Tibial nerve (tissue), 4 donors: ENCODE results near the gene CPN1. TPM values are rescaled to one million over a fixed set of nuclear protein-coding genes. Genes with fewer than 3 reads are reported as not detected.

Experiments used
- DNase-seq, 2 donors: peaks; one replicate each; pipeline ENCODE4 v3.0.0-alpha.2; 2019; ENCODE audit warnings: low spot score in 2 of 2
- H3K27ac ChIP-seq, 4 donors: fragments of 200-600 bp; sonication (generic) in 3 of 4; one replicate each; pipeline ENCODE4 v1.5.1; 2017 to 2019; ENCODE audit warnings: mild to moderate bottlenecking in 1 of 4
- H3K27me3 ChIP-seq, 2 donors: fragments of 200-600 bp; sonication (generic) in 1 of 2; one replicate each; pipeline versions ENCODE4 v1.5.1 to v1.6.0; 2017 to 2019
- H3K36me3 ChIP-seq, 3 donors: fragments of 200-600 bp; sonication (generic); one replicate each; pipeline ENCODE4 v1.5.1; 2018 to 2019
- H3K4me1 ChIP-seq, 4 donors: fragments of 200-600 bp; sonication (generic) in 3 of 4; one replicate each; pipeline ENCODE4 v1.5.1; 2017 to 2019
- H3K4me3 ChIP-seq, 4 donors: fragments of 200-600 bp; sonication (generic) in 3 of 4; one replicate each; pipeline ENCODE4 v1.5.1; 2017 to 2019; ENCODE audit warnings: mild to moderate bottlenecking in 1 of 4, moderate library complexity in 1 of 4
- H3K9me3 ChIP-seq, 4 donors: fragments of 200-600 bp; sonication (generic) in 3 of 4; one replicate each; pipeline ENCODE4 v1.5.1; 2017 to 2019
- CTCF ChIP-seq, 5 experiments: fragments of 200-600 bp in 3 of 5; fragments of 450-650 bp in 2 of 5; sonication (generic) in 3 of 5; IDR thresholded peaks; one replicate each; pipeline ENCODE4 v1.5.1; 2016 to 2019; ENCODE audit warnings: antibody characterized with exemption in 5 of 5, mild to moderate bottlenecking in 3 of 5, moderate library complexity in 2 of 5
- EP300 ChIP-seq, 2 donors: sonication (generic); formaldehyde crosslinking; IDR thresholded peaks; one replicate each; pipeline ENCODE4 v1.6.1; 2017; ENCODE audit warnings: antibody characterized with exemption in 2 of 2, mild to moderate bottlenecking in 1 of 2
- POLR2A ChIP-seq, 2 donors: fragments of 450-650 bp; IDR thresholded peaks; one replicate each; pipeline ENCODE4 v1.6.1; 2017; ENCODE audit warnings: antibody characterized with exemption in 2 of 2, mild to moderate bottlenecking in 2 of 2, moderate library complexity in 2 of 2
- WGBS, 2 donors: methylation state at CpG; one replicate each; pipeline ENCODE4 v1.1.5; 2018; 5-methylcytosine and 5-hydroxymethylcytosine counted together
- total RNA-seq, 4 donors: library from RNA; depleted of rRNA; stranded (reverse); fragments of >200 nt; gene quantifications; one replicate each; pipeline ENCODE4 v1.1.0, GENCODE V29; 2016

The CPN1 gene
- total RNA-seq, 4 donors from 2014 or later: not detected

- Histone ChIP-seq H3K27ac (peak overlapping the region in 2 of 4 donors; percentile 5 to 42), H3K4me3 (no peak overlapping the region), H3K27me3 (no peaks in the 10 kb centered on the region), H3K9me3 (no peaks in the 10 kb centered on the region), H3K36me3 (no peaks in the 10 kb centered on the region), H3K4me1 (peaks cover 0 to 58% (median 15%) of the 10 kb centered on the region in 4 donors)
- TF ChIP-seq CTCF (IDR thresholded peaks at IDR 0.05): no peak
- no peak for TF ChIP-seq POLR2A (IDR thresholded peaks at IDR 0.05)
- TF ChIP-seq EP300 (IDR thresholded peaks at IDR 0.05): no peak
- WGBS, 2 donors: 35 to 36% methylated on average over 4 of the region's 4 CpGs
- DNase-seq: no peak
Measured at GRCh38 chr10:99996671-99997648, 84.7 kb downstream of the CPN1 start.

GRCh38 chr10:99995713-99996112, 86.0 kb downstream of the CPN1 start:
- Histone ChIP-seq H3K27ac (no peak overlapping the region), H3K9me3 (no peaks in the 10 kb centered on the region), H3K36me3 (no peaks in the 10 kb centered on the region), H3K4me1 (peaks cover 0 to 51% (median 15%) of the 10 kb centered on the region in 4 donors), H3K27me3 (no peaks in the 10 kb centered on the region), H3K4me3 (no peak overlapping the region)
- 65 to 81% methylated on average over 3 of the region's 3 CpGs for WGBS, 2 donors
- DNase-seq: no peak
- TF ChIP-seq POLR2A (IDR thresholded peaks at IDR 0.05): no peak
- TF ChIP-seq CTCF (IDR thresholded peaks at IDR 0.05): no peak
- no peak for TF ChIP-seq EP300 (IDR thresholded peaks at IDR 0.05)

- WGBS, 2 donors: 82 to 88% methylated on average over 3 of the region's 3 CpGs
Measured at GRCh38 chr10:99995269-99995668, 86.4 kb downstream of the CPN1 start.

GRCh38 chr10:99994801-99995200, 86.9 kb downstream of the CPN1 start:
- WGBS, 2 donors: 95 to 96% methylated on average over 5 of the region's 5 CpGs

More at GRCh38 chr10:99995269-99995668, 86.4 kb downstream of the CPN1 start:
- Histone ChIP-seq H3K27ac (no peak overlapping the region), H3K36me3 (no peaks in the 10 kb centered on the region), H3K4me1 (peaks cover 0 to 48% (median 15%) of the 10 kb centered on the region in 4 donors), H3K9me3 (no peaks in the 10 kb centered on the region), H3K27me3 (no peaks in the 10 kb centered on the region), H3K4me3 (no peak overlapping the region)
- TF ChIP-seq POLR2A (IDR thresholded peaks at IDR 0.05) (no peak), CTCF (IDR thresholded peaks at IDR 0.05) (no peak), EP300 (IDR thresholded peaks at IDR 0.05) (no peak)
- no peak for DNase-seq

More at GRCh38 chr10:99994801-99995200, 86.9 kb downstream of the CPN1 start:
- Histone ChIP-seq H3K4me3 (no peak overlapping the region), H3K27ac (peak overlapping the region in 2 of 4 donors; percentile 6 to 65), H3K9me3 (no peaks in the 10 kb centered on the region), H3K4me1 (peaks cover 0 to 44% (median 13%) of the 10 kb centered on the region in 4 donors), H3K27me3 (no peaks in the 10 kb centered on the region), H3K36me3 (no peaks in the 10 kb centered on the region)
- no peak for DNase-seq
- TF ChIP-seq EP300 (IDR thresholded peaks at IDR 0.05) (no peak), POLR2A (IDR thresholded peaks at IDR 0.05) (no peak), CTCF (IDR thresholded peaks at IDR 0.05) (no peak)
